Colon (tissue), 2 donors: ENCODE measurements around the gene TMBIM1.

ENCODE experiments used
- FAIRE-seq: peaks from 2 replicates; lab custom pipeline; 2012; peaks lifted over from hg19 to GRCh38; lab: Jason Lieb, UNC
- donor health status: control.
- donor health status: control.

TMBIM1 gene, protein sequence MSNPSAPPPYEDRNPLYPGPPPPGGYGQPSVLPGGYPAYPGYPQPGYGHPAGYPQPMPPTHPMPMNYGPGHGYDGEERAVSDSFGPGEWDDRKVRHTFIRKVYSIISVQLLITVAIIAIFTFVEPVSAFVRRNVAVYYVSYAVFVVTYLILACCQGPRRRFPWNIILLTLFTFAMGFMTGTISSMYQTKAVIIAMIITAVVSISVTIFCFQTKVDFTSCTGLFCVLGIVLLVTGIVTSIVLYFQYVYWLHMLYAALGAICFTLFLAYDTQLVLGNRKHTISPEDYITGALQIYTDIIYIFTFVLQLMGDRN

DNA sequence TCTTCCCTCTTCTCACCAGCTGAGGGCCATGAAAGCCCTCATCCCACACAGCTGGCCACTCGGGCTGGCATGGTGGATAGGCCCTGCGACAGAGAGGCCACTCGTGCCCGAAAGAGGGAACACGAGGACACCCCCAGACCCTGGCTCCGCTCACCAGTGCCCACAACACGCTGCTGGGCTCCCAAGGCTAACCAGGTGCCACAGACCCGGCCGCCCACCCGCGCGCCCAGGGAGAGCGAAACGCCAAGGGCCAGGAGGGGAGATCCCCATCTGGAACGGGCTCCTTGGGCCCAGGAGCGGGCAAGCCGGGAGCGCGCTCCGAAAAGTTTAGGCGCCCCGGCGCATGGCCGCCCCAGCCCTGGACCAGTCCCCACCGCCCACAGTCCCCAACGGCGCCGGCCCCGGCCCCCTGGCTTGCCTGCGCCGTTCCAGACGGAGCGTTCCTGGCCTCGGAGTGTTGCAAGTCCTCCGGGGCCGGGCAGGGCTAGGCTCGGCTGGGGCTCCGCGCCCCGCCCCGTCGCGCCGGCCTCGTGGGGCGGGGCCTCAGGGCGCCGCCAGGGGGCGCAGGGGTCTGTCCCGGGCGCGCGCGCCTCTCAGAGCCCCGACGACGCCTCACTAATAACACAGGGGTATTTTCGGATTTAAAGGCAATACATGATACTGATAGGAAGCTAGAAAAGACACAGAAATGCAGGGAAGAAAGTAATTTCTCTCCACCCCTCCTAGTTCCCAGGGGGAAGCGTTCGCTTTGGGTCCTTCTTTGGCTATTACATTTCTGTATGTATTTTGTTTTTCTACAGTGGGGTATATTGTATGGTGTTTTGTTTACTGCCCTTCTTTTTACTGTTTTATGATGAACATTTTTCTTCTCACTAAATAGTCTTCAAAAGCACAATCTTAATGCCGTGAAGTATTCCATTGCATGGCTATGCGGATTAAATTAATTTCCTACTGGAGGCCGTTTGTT is at the start of gene TMBIM1:
TSS of gene TMBIM1 (minus strand) at position 456 of the 967 bp plus-strand sequence. CDS start 10,362 bp downstream, outside the sequence.
- no peak for FAIRE-seq

DNA sequence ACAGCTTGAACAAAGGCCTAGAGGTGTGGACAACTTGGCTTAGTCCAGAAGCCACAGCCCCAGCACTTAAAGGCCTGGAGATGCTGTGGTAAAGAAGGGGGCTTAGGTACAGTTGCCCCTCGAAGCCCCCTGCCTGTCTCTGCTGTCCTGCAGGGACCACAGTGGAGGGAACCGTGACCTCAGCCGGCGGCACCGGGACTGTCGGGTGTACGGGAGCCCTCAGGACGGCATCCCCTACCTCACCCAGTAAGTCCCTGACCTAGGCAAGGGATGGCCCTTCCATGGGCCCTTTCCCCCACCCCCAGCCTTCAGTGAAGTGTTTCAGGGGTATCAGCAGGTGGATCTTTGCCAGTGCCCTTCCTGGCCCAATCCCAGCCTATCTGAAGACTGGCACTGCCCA is 49.1 kb upstream of the TMBIM1 start:
- FAIRE-seq, result no peak

DNA sequence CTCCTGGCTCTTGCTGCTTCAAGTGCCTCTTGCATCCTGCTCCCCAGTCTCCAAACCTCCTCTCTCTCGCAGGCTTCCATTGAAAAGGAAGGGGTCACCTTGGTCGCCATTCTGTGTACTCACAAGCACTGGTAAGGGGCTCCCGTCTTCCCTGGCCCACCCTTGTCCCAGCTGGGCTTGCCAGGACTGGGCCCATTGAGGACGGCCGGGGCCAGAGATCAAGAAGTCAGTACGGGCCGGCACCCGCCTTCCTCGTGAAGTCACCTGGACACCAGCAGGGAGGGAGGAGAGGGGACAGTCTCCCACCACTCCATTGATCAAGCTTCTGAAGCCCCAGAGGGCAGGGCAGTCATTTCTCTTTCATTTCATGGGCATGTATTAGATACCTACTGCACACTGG is 48.4 kb upstream of the TMBIM1 start:
- FAIRE-seq, result no peak

DNA sequence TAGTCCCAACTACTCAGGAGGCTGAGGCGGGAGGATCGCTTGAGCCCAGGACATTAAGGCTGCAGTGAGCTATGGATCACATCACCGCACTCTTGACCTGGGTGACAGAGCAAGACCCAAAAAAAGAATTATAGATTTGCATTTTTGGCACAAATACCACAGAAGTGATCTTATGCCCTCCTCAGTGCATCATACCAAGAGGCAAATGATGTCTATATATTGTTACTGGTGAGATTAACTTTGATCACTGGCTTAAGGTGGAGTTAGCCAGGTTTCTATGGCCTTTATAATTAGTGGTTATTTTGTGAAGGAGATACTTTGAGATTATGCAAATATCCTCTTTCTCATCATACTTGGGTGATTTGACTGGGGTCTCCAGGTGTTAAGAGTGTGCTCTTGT is 42.2 kb upstream of the TMBIM1 start:
- FAIRE-seq, result no peak

DNA sequence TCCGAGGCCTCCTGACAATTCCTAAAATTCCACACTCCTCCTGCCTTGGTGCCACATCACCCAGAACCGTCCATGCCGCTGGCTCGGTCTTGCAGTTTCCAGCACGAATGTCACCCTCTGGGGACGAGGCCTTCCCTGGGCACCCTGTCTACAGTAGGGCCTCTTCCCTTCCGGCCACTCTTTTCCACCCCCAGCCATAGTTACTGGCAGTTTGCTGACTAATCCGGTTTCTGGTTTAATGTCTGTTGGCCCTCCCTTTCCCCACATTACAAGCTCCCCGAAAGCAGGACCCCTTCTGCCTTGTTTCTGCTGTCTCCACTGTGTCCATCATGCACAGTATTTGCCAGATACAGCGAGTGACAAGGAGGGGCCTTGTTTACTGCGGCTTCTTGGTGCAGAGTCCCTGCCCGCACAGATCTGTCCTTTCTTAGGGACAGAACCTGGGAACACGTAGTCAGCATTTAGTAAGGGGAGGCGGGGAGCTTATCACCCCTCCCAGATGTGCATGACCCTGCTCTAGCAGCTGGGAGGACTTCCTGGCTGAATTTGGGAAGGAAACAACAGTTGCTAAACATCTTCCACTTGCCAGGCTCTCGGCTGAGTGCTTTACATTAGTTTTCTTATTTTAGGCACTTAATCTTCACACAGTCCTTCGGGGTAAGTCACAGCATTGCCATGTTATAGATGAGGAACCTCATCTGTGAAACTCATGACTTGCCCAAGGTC is 40.8 kb upstream of the TMBIM1 start:
- FAIRE-seq, result no peak

DNA sequence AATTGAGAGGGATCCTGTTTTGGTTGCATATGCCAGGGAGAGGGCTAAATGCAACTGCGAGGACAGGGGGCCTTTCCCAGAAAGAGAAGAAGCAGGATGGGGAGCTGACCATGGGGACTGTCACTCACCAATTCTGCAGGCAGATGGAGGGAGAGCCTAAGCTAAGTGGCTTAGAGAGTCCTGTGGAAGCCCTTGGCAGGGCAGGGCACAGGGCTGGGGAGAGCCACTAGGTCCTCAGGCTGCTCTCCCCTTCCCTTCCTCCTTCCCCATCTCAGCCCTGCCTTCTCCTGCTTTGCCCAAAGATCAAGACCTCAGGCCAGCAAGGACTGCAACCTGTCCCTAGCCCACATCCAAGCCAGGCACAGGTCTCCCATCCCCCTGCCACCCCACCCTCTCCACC is 40.0 kb upstream of the TMBIM1 start:
- FAIRE-seq, result no peak

DNA sequence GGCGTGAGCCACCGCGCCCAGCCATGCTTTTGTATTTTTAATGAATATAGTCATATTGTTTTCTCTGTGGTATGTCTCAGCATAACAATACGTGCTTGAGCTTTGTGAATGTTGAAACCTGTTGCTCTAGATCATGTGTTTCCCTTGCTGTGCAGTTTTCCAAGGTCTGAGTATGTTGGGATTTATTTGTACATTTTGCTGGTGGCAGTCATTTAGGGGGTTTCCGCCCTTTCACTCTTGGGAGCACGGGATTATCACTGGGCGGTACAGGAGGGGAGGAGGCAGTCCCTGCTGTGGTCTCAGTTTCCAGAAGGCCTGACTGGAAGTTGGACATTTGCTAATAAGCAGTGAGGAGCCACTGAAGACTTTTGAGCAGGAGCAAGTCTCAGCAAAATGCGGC is 39.4 kb upstream of the TMBIM1 start:
- FAIRE-seq, result no peak

DNA sequence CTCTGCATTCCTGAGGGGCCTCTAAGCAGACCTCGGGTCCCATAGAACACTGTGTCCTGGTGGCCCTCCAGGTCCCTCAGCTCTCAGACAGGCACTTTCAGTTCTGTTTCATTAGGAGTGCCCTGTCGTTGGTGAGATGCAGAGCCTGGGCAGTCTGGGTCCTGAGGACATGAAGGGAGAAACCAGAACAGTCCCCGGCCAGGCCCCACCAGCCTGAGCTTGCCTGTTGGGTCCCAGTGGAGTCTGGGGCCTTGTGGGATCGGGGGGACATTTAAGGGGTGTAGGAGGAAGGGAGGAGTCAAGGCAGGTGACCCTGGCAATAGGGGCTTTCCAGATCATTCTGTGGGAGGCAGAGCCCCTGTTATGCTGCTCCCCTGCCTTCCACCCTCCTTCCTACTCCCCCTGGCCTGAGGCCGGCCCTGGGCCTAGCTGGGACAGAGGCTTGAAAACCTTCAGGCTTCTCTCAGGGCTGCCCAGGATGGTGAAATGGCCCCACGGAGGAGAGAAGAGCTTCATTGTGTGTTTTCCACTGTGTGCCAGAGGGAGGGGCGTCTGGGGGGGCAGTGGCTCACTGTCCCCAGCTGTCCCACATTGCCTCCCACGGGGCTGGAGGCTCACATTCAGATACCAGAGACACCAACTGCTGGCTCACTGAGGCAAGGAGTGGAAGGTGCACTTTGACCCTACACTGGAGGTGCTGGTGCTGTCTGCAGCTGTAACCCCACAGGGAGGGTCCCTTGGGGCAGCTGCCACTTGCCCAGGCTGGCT is 37.7 kb upstream of the TMBIM1 start:
- FAIRE-seq, result no peak

DNA sequence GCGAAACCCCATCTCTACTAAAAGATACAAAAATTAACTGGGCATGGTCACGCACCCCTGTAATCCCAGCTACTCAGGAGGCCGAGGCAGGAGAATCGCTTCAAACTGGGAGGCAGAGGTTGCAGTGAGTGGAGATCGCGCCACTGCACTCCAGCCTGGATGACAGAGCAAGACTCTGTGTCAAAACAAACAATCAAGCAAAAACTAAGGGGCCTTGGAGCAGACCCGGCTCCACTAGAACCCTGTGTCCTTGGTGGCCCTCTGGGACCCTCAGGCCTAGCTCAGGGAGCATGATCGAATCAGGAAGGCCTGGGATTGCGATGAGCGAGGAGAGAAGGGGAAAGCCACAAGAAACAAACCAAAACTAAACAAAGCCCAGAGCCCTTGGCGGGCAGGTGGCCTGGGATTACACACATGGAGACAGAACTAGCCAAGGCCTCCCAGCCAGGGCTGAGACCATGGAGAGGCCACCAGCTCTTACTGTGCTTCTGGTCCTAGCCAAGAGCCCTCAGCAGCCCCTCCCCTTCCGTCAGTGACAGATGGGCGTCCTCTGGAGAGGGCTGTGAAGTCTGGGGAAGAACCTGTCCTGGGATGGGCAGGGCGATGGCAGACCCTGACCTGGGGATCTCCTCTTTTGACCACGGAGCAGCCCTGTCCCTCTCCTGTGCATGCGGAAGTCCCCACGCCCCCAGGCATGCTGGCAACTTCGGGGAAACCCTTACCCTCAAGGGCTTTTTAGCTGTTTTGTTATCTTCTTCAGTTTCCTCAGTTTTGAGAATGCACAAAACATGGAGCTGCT is 36.9 kb upstream of the TMBIM1 start:
- no peak for FAIRE-seq

DNA sequence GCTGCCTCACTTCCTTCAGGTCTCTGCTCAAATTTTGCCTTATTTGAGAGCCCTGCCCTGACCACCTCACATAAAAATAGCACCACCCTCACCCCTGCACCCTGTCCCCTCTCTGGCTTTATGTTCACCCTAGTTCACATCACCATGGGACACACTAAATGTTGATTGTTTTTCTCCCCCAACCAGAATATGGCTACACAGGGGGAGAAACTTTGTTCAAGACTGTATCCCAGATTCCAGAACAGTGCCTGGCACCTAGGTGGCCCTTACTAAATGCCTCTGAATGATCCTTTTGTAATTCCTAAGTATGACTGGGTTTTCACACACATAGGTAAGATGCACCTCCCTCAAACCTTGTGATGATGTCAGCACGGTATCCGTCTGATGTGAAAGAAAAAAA is 36.0 kb upstream of the TMBIM1 start:
- no peak for FAIRE-seq

DNA sequence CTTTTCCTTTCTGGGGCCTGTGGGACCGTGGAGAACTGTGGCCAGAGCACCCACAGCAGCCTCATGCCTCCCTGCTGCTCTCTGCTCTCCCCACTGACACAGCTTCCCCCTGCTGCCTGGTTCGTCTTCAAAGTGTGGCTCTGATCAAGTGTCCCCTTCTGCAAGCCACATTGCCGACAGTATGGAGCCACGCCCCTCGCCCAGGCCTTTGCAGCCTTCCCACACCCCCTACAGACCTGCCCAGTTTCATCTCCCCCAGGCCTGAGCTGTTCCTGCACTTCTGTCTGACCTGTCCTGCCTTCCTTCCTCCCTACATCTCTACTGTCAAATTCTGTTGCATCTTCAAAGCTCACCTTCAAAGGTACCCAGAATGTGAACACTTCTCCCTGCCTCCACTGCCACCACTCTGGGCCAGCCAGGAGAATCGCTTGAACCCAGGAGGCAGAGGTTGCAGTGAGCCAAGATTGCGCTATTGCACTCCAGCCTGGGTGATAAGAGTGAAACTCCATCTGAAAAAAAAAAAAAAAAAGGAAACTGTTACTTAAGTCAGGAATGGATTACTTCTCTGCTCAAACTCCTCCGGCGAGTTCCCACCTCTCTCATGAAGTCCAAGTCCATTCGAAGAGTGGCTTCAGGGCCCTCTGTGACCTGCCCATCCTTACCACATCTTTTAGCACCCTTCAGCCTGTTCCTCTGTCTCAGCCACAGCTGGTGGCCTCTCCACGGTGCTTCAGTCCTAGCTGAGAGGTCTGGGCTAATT is 35.3 kb upstream of the TMBIM1 start:
- FAIRE-seq, result no peak

DNA sequence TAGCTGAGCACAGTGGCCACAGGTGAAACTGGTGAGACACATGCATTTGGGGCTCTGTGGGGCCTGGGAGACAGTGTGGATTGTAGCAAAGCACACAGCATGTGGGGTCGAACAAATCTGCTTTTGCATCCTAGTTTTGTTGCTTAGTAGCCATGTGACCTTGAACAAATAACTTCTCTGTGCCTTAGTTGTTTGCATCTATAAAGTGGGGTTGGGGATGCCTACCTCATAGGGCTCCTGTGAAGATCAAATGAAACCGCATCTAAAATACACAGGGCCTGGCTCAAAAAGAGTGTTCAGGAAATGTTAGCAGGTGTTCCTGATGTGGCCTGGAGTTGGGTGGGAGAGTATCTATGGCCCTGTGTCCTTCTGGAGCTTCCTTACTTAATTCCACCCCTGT is 34.0 kb upstream of the TMBIM1 start:
- FAIRE-seq, result no peak

DNA sequence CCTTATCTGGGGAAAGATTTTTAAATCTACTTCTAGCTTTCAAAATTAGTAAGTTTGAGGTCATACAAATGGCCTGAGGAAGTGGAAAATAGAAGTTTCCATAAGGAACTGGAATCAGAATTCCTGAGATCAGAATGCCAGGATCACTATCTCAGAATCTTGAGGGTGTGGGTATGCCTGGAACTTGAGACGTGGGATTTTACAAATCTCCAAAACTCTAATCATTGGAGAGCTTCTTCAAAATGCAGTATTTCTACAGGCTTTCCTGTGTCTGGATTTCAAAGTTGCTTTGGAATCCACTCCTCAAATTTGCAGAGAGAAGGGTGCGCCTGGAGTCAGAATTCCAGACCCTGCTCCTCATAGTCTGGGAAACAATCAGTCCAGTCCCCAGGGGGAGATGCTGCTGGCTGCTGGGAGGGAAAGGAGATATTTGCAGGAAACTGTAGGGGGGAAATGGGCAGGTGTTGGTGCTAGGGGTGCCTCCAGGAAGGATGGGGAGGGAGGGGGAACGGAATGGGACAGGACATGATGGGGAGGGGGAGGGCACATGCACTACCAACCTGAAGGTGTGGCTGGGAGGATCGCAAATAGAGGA is 33.4 kb upstream of the TMBIM1 start:
- FAIRE-seq, result no peak

DNA sequence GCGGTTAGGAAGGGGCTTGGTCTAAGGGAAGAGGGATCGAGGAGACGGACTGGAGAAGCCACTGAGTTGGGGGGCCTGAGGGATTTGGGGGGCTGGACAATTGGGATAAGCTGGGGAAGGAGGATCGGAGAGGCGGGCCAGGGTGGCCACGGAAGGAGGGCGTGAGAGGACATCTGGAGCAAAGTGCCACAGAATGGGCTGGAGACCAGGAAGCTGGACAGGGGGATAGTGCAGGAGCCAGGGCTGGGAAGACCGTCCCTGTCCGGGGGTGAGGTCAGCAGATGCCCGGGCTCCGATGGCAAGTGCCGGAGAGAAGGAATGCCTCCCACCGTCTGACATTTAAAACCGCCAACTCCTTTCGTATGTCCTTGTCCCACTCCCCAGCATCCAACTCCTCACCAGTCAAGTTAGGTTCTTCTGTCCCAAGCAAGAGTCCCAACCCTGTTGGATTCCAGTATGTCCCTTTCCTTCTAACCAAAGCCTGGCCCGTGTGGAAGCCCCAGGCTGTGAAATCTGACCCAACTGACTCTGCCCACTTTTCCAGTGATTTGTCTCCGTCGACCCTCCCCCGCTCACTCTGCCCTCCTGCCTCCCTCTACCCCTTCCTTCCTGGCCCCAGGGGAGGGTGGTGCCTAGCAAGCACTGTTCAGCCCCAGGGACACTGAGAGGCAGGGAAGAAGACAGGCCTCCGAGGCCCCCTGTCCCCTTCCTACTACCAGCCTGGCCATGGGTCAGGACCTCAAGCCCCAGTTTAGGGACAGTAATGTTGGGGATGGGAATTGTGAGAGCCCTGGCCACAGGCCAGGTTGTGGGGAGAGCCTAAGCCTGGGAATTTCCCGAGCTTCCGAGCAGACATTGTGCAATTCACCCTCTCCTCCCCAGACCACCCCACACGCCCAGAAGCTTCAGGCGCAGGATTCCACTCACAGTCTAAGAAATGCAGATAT is 31.5 kb upstream of the TMBIM1 start:
- FAIRE-seq, result no peak

DNA sequence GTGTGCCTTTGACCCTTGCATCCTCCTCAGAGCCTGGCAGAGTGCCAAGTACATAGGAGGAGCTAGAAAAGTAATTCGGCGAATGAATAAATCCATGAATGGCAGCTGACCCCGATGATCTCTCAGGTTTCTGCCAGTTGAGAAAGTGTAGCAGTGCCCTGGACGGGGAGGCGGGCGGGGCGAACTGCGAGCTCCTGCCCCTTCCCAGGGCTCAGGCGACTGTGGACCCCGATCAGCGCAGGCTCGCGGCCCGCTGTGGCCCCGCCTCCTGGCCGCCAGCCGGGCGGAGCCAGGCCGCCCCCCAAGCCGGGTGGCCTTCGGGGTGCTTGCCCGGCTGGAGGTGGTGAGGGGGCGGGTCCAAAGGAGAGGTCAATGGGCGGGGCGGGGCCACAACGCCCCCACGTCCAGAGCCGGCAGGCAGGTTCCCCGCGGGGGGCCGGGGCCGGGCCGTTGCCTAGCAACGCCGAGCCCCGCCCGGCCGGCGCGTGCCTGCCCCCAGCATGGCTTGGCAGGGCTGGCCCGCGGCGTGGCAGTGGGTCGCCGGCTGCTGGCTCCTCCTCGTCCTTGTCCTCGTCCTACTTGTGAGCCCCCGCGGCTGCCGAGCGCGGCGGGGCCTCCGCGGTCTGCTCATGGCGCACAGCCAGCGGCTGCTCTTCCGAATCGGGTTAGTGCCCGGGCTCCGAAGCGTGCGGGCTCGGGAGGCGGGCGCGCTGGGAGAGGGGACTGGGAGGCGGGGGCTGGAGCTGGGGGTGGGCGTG is 30.6 kb upstream of the TMBIM1 start:
- no peak for FAIRE-seq

DNA sequence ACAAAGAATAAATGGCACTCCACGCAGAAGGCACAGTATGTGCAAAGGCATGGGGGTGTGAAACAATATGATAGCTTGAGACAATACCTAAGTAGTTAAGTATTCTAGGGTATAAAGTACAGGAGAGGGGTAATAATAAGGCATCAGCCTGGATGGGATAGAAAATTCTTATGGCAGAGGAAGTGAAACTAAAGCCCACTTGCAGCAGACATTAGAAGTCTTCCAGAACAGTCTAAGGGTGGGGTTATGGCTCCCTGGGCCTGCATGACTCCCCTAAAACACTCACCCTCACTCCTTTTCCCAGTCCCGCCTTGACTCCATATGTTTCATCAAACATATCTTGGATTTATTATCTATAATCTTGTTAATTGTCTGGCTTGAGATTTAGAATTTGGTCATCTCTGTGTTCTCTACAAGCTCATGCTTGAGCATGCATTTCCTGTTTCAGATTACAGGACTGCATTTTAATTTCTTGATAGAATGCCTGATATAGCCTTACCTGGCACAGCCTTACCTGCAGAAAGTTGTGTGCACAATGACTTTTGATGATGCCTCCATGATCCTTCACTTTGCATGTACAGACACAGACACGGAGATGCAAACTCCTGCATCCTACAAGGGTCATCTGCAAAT is 28.5 kb upstream of the TMBIM1 start:
- no peak for FAIRE-seq

DNA sequence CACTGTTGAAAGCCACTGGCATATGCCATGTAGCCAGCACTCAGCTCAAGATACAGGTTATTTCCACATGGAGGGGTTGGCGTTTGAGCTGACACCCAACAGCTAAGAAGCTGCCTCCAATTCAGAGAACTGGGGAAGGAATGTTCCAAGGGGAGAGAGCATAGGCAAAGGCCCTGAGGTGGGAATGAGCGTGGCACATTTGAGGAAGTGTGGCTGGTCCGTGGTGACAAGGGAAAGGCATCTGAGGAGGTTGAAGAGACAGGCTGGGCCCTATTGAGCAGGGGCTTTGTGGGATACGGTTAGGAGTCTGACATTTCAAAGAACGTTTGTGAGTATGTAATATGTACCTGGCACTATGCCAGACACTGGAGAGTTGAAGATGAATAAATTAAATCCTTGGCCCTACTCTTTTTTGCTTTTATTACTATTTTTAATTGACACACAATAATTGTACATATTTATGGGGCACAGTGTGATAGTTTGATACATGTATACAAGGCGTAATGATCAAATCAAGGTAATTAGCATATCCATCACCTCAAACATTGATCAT is 27.6 kb upstream of the TMBIM1 start:
- FAIRE-seq, result no peak
